Endothelial cell of umbilical vein (primary cell): ENCODE data around the gene BACH2.

Source experiments
- EZH2 ChIP-seq: IDR thresholded peaks from 2 replicates; pipeline ENCODE4 v1.6.1; 2012; ENCODE audit warnings: borderline replicate concordance, low read depth, mild to moderate bottlenecking, moderate library complexity, low read length, inconsistent platforms; ENCODE audit not compliant: severe bottlenecking
- FOS ChIP-seq: IDR thresholded peaks from 2 replicates; pipeline ENCODE4 v1.6.1; 2011; ENCODE audit warnings: mild to moderate bottlenecking, low read length, moderate library complexity, borderline replicate concordance; ENCODE audit not compliant: insufficient read depth
- JUN ChIP-seq: IDR thresholded peaks from 2 replicates; pipeline ENCODE4 v1.6.1; 2011; ENCODE audit warnings: borderline replicate concordance, low read depth; ENCODE audit not compliant: insufficient read length, insufficient read depth
- MAX ChIP-seq: IDR thresholded peaks from 2 replicates; pipeline ENCODE4 v1.6.1; 2011; ENCODE audit not compliant: insufficient read depth, insufficient read length
- MYC ChIP-seq: IDR thresholded peaks from one replicate; pipeline ENCODE4 v1.6.1; 2011; ENCODE audit warnings: mild to moderate bottlenecking, low read depth, low read length
- POLR2A ChIP-seq: IDR thresholded peaks from 2 replicates; pipeline ENCODE4 v1.6.1; 2012; ENCODE audit warnings: low read depth, mild to moderate bottlenecking, control low read depth, low read length
- POLR2AphosphoS5 ChIP-seq: IDR thresholded peaks from 2 replicates; pipeline ENCODE4 v1.6.1; 2012; ENCODE audit warnings: low read depth, mild to moderate bottlenecking, control low read depth, low read length, moderate library complexity; ENCODE audit not compliant: insufficient read depth
- TF ChIP-seq, protein P1 (sequence below), 2 donors: IDR thresholded peaks; 1 replicate in 1 of 2; 2 replicates in 1 of 2; pipeline ENCODE4 v1.5.1; 2011; ENCODE audit warnings: low read length in 2 of 2, mild to moderate bottlenecking in 2 of 2, moderate library complexity in 2 of 2, control low read depth in 1 of 2, inconsistent platforms in 1 of 2, low read depth in 1 of 2; ENCODE audit not compliant: insufficient read depth in 1 of 2; ENCODE audit errors: extremely low read depth in 1 of 2

DNA sequence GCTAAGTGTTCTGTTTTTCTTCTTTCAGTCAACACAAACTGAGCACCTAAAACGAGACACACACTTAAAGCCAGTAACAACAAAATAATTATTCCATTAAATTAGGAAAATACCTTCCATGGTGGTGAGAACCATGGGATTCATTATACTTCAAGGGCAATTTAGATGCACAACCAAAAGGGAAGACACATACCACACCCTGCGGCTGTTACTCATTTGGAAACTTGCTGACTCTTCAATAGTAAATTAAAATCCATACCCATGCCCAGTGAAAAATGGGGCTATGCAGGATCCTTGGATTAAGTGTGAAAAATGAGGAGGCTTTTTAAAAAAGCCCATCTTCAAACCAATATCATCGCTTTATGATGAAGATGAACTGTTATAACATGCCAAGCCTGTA lies 259.7 kb downstream of the BACH2 start:
- TF ChIP-seq, protein P1, sequence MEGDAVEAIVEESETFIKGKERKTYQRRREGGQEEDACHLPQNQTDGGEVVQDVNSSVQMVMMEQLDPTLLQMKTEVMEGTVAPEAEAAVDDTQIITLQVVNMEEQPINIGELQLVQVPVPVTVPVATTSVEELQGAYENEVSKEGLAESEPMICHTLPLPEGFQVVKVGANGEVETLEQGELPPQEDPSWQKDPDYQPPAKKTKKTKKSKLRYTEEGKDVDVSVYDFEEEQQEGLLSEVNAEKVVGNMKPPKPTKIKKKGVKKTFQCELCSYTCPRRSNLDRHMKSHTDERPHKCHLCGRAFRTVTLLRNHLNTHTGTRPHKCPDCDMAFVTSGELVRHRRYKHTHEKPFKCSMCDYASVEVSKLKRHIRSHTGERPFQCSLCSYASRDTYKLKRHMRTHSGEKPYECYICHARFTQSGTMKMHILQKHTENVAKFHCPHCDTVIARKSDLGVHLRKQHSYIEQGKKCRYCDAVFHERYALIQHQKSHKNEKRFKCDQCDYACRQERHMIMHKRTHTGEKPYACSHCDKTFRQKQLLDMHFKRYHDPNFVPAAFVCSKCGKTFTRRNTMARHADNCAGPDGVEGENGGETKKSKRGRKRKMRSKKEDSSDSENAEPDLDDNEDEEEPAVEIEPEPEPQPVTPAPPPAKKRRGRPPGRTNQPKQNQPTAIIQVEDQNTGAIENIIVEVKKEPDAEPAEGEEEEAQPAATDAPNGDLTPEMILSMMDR (IDR thresholded peaks at IDR 0.05; ENCODE audit: extremely low read depth in 1 of 2, insufficient read depth in 1 of 2, low read depth in 1 of 2, low read length in 2 of 2), result no peak
- no peak for TF ChIP-seq FOS
- no peak for TF ChIP-seq POLR2A
- TF ChIP-seq EZH2, result no peak
- no peak for TF ChIP-seq POLR2AphosphoS5
- no peak for TF ChIP-seq JUN
- no peak for TF ChIP-seq MAX
- no peak for TF ChIP-seq MYC
